ENCODE results near the gene COL8A2. TPM values are rescaled to one million over a fixed set of nuclear protein-coding genes. Genes with fewer than 3 reads are reported as not detected.
A peak's percentile ranks its signal among the peaks of the same experiment; 100 is the strongest.

COL8A2 gene
- total RNA-seq, 4 donors from 2014 or later, result 0.83 to 1.3 (median 1.1) TPM

GRCh38 chr1:36168514-36168913 lies 43.5 kb upstream of the COL8A2 start:
- H3K27me3 ChIP-seq, result no peaks in the 10 kb centered on the region
- peaks cover 0 to 20% (median 0%) of the 10 kb centered on the region in 4 donors for H3K4me1 ChIP-seq
- peaks cover 0 to 38% (median 0%) of the 10 kb centered on the region in 3 donors for H3K36me3 ChIP-seq
- no peak overlapping the region for H3K27ac ChIP-seq
- H3K9me3 ChIP-seq, result no peaks in the 10 kb centered on the region
- H3K4me3 ChIP-seq, result no peak overlapping the region
- DNase-seq, result no peak
- TF ChIP-seq CTCF (IDR thresholded peaks at IDR 0.05) (no peak), POLR2A (IDR thresholded peaks at IDR 0.05) (no peak)

- no peak for DNase-seq
- no peaks in the 10 kb centered on the region for H3K9me3 ChIP-seq
- no peaks in the 10 kb centered on the region for H3K27me3 ChIP-seq
- H3K4me1 ChIP-seq, result peaks cover 0 to 30% (median 4%) of the 10 kb centered on the region in 4 donors
- no peak overlapping the region for H3K4me3 ChIP-seq
- TF ChIP-seq POLR2A (IDR thresholded peaks at IDR 0.05) (no peak), CTCF (IDR thresholded peaks at IDR 0.05) (no peak)
- peak overlapping the region in 1 of 4 donors; percentile 46 for H3K27ac ChIP-seq
- H3K36me3 ChIP-seq, result peaks cover 0 to 25% (median 0%) of the 10 kb centered on the region in 3 donors
Observed at GRCh38 chr1:36166938-36167905, 42.2 kb upstream of the COL8A2 start.

GRCh38 chr1:36166136-36166535 lies 41.1 kb upstream of the COL8A2 start:
- no peaks in the 10 kb centered on the region for H3K27me3 ChIP-seq
- H3K36me3 ChIP-seq, result peaks cover 0 to 16% (median 0%) of the 10 kb centered on the region in 3 donors
- peak overlapping the region in 1 of 4 donors; percentile 46 for H3K27ac ChIP-seq
- no peak overlapping the region for H3K4me3 ChIP-seq
- H3K9me3 ChIP-seq, result no peaks in the 10 kb centered on the region
- DNase-seq, result no peak
- no peak for TF ChIP-seq POLR2A (IDR thresholded peaks at IDR 0.05)
- peaks cover 0 to 39% (median 11%) of the 10 kb centered on the region in 4 donors for H3K4me1 ChIP-seq

- DNase-seq, result no peak
- no peak for TF ChIP-seq POLR2A (IDR thresholded peaks at IDR 0.05)
- no peak for TF ChIP-seq CTCF (IDR thresholded peaks at IDR 0.05)
- H3K4me3 ChIP-seq, result no peak overlapping the region
- H3K4me1 ChIP-seq, result peaks cover 0 to 48% (median 19%) of the 10 kb centered on the region in 4 donors
- H3K36me3 ChIP-seq, result peaks cover 0 to 6% (median 0%) of the 10 kb centered on the region in 3 donors
- H3K27ac ChIP-seq, result no peak overlapping the region
- no peaks in the 10 kb centered on the region for H3K27me3 ChIP-seq
- no peaks in the 10 kb centered on the region for H3K9me3 ChIP-seq
Observed at GRCh38 chr1:36165145-36165544, 40.1 kb upstream of the COL8A2 start.

- no peak for DNase-seq
- H3K4me1 ChIP-seq, result peaks cover 0 to 56% (median 27%) of the 10 kb centered on the region in 4 donors
- no peaks in the 10 kb centered on the region for H3K9me3 ChIP-seq
- no peak overlapping the region for H3K4me3 ChIP-seq
- H3K27me3 ChIP-seq, result no peaks in the 10 kb centered on the region
- TF ChIP-seq POLR2A (IDR thresholded peaks at IDR 0.05) (no peak), CTCF (IDR thresholded peaks at IDR 0.05) (no peak)
- H3K27ac ChIP-seq, result no peak overlapping the region
- H3K36me3 ChIP-seq, result peaks cover 0 to 6% (median 0%) of the 10 kb centered on the region in 3 donors
Observed at GRCh38 chr1:36164361-36164760, 39.3 kb upstream of the COL8A2 start.

GRCh38 chr1:36163426-36163825 lies 38.4 kb upstream of the COL8A2 start:
- no peaks in the 10 kb centered on the region for H3K27me3 ChIP-seq
- H3K4me3 ChIP-seq, result no peak overlapping the region
- no peaks in the 10 kb centered on the region for H3K9me3 ChIP-seq
- no peak for DNase-seq
- no peak for TF ChIP-seq POLR2A (IDR thresholded peaks at IDR 0.05)
- peaks cover 0 to 6% (median 0%) of the 10 kb centered on the region in 3 donors for H3K36me3 ChIP-seq
- H3K4me1 ChIP-seq, result peaks cover 0 to 59% (median 35%) of the 10 kb centered on the region in 4 donors
- no peak overlapping the region for H3K27ac ChIP-seq
